Liver (tissue), 3 donors: ENCODE data around the gene ZNF681.

Experiments
- CTCF ChIP-seq: fragments of 150-350 bp; IDR thresholded peaks from 2 replicates; pipeline ENCODE4 v1.5.1; 2017; ENCODE audit warnings: improper control_type of control experiment, low read depth, low read length; ENCODE audit not compliant: missing input control
- EGR1 ChIP-seq, 2 donors: IDR thresholded peaks; 2 replicates each; pipeline ENCODE4 v1.6.1; 2016 to 2018; ENCODE audit warnings: antibody characterized with exemption in 2 of 2, low read depth in 2 of 2
- GABPA ChIP-seq, 2 donors: IDR thresholded peaks in 1 of 2; conservative IDR thresholded peaks in 1 of 2; 2 replicates each; pipeline ENCODE4 v1.6.1; 2016; ENCODE audit warnings: antibody characterized with exemption in 2 of 2, mild to moderate bottlenecking in 1 of 2, moderate library complexity in 1 of 2
- MAX ChIP-seq: IDR thresholded peaks from 2 replicates; pipeline ENCODE4 v1.6.1; 2016; ENCODE audit warnings: antibody characterized with exemption
- REST ChIP-seq: IDR thresholded peaks from 2 replicates; pipeline ENCODE4 v1.6.1; 2016; ENCODE audit warnings: antibody characterized with exemption, mild to moderate bottlenecking
- TAF1 ChIP-seq: conservative IDR thresholded peaks from 2 replicates; pipeline ENCODE4 v1.6.1; 2016; ENCODE audit warnings: antibody characterized with exemption, mild to moderate bottlenecking
- donor health status: healthy.
- donor health status: healthy.

GRCh38 chr19:23785982-23786381 is 27.3 kb upstream of the ZNF681 start:
- TF ChIP-seq CTCF (no peak), TAF1 (no peak), MAX (no peak), REST (no peak), GABPA (IDR thresholded peaks at IDR 0.05 in 1 of 2, conservative IDR thresholded peaks at IDR 0.05 in 1 of 2) (no peak), EGR1 (IDR thresholded peaks at IDR 0.05; ENCODE audit: low read depth in 2 of 2) (no peak)
